BJ (cell line): Measurements from ENCODE around the gene HNF1A. TPM values are rescaled to one million over a fixed set of nuclear protein-coding genes. Genes with fewer than 3 reads are reported as not detected.

ENCODE experiments used
- CTCF ChIA-PET: fragments of 350-600 bp; formaldehyde crosslinking; extraction: SDS; loops from one replicate; lab custom pipeline; 2021; ENCODE audit warnings: antibody characterized with exemption, inconsistent platforms; lab: Yijun Ruan, JAX
- POLR2A ChIA-PET: fragments of 300-600 bp; sonication (Branson Sonifier 250); formaldehyde crosslinking; extraction: SDS; loops from one replicate; lab custom pipeline; 2021; ENCODE audit warnings: antibody characterized with exemption; lab: Charles Lee
- DNase-seq: peaks from one replicate; pipeline ENCODE4 v3.0.0-alpha.2; 2011; ENCODE audit warnings: low read depth
- H3K27me3 ChIP-seq: 2 replicates; pipeline ENCODE4 v1.6.0; 2011; ENCODE audit warnings: low read length; ENCODE audit not compliant: control insufficient read depth, insufficient read depth
- H3K36me3 ChIP-seq: 2 replicates; pipeline ENCODE4 v1.5.1; 2011; ENCODE audit warnings: low read length; ENCODE audit not compliant: control insufficient read depth, insufficient read depth
- H3K4me3 ChIP-seq: 2 replicates; pipeline ENCODE4 v1.5.1; 2011; ENCODE audit warnings: low read depth, mild to moderate bottlenecking, control low read depth, low read length
- CTCF ChIP-seq: IDR thresholded peaks from 2 replicates; pipeline ENCODE4 v1.5.1; 2011; ENCODE audit warnings: low read depth, mild to moderate bottlenecking, control low read depth, inconsistent platforms, low read length, moderate library complexity; ENCODE audit not compliant: insufficient read depth
- polyA plus RNA-seq: library from polyadenylated mRNA; depleted of rRNA; stranded (reverse); fragments of >200 nt; gene quantifications from 2 replicates; pipeline ENCODE4 v1.2.3, GENCODE V29; 2011

The HNF1A gene
- polyA plus RNA-seq, 1 experiment = not detected

GRCh38 chr12:120940006-120940405, 38.3 kb upstream of the HNF1A start:
- ChIA-PET POLR2A (interaction anchor here (0.7 kb wide), 2 partner anchors 20 to 396 kb away, joined by 5 to 15 read pairs; no protein-coding TSS in a partner anchor), CTCF (interaction anchor here (0.6 to 0.7 kb wide), 2 partner anchors 21 to 29 kb away, joined by 3 to 4 read pairs; no protein-coding TSS in a partner anchor)
- H3K4me3 ChIP-seq = no peak overlapping the region
- no peak for TF ChIP-seq CTCF
- no peaks in the 10 kb centered on the region for H3K36me3 ChIP-seq
- DNase-seq = no peak
- peaks cover 2% of the 10 kb centered on the region; the same call in 1 of the 2 replicates for H3K27me3 ChIP-seq

- Histone ChIP-seq H3K4me3 (no peak overlapping the region), H3K27me3 (peaks cover 2% of the 10 kb centered on the region; the same call in 1 of the 2 replicates), H3K36me3 (no peaks in the 10 kb centered on the region)
- ChIA-PET POLR2A (interaction anchor here (0.7 kb wide), 1 partner anchor 397 kb away, joined by 15 read pairs; no protein-coding TSS in a partner anchor), CTCF (no interaction called here)
- DNase-seq = no peak
- no peak for TF ChIP-seq CTCF
These were observed 37.5 kb upstream of the HNF1A start for GRCh38 chr12:120940799-120941198.

GRCh38 chr12:120941412-120941811, 36.9 kb upstream of the HNF1A start:
- H3K4me3 ChIP-seq = no peak overlapping the region
- DNase-seq = no peak
- no peaks in the 10 kb centered on the region for H3K36me3 ChIP-seq
- ChIA-PET POLR2A (no interaction called here), CTCF (no interaction called here)
- peaks cover 2% of the 10 kb centered on the region; the same call in 1 of the 2 replicates for H3K27me3 ChIP-seq
- TF ChIP-seq CTCF = no peak

GRCh38 chr12:120941846-120942405, 36.4 kb upstream of the HNF1A start:
- ChIA-PET CTCF (no interaction called here), POLR2A (no interaction called here)
- H3K36me3 ChIP-seq = no peaks in the 10 kb centered on the region
- DNase-seq = no peak
- H3K4me3 ChIP-seq = no peak overlapping the region
- TF ChIP-seq CTCF = no peak
- H3K27me3 ChIP-seq = peaks cover 2% of the 10 kb centered on the region; the same call in 1 of the 2 replicates

GRCh38 chr12:120943482-120943881, 34.9 kb upstream of the HNF1A start:
- POLR2A ChIA-PET = no interaction called here
- no peak overlapping the region for H3K4me3 ChIP-seq
- no peak for DNase-seq
- no peaks in the 10 kb centered on the region for H3K27me3 ChIP-seq
- H3K36me3 ChIP-seq = no peaks in the 10 kb centered on the region
- no peak for TF ChIP-seq CTCF
- CTCF ChIA-PET = interaction anchor here (0.9 to 1.5 kb wide), 4 partner anchors 9 to 296 kb away, joined by 3 to 5 read pairs (median 4); no protein-coding TSS in a partner anchor
